HepG2 (cell line): ENCODE results near the gene SLC12A9. TPM values are rescaled to one million over a fixed set of nuclear protein-coding genes. Genes with fewer than 3 reads are reported as not detected.

ENCODE experiments used
- KAT7 ChIP-seq: IDR thresholded peaks from 2 replicates; pipeline ENCODE4 v1.6.1; 2018; ENCODE audit warnings: borderline replicate concordance, missing compliant biosample characterization
- MIXL1 ChIP-seq: IDR thresholded peaks from 2 replicates; pipeline ENCODE4 v1.6.1; 2016
- NCOR1 ChIP-seq: fragments of 200-600 bp; sonication (generic); IDR thresholded peaks from 2 replicates; pipeline ENCODE4 v1.7.0; 2017; ENCODE audit warnings: antibody characterized with exemption, low read length, borderline replicate concordance
- NR2F1 ChIP-seq, 2 experiments: fragments of 450-650 bp in 1 of 2; formaldehyde crosslinking in 1 of 2; IDR thresholded peaks; 2 replicates each; pipeline versions ENCODE4 v1.5.0 to v1.6.1; 2016 to 2020; ENCODE audit warnings: mild to moderate bottlenecking in 1 of 2, missing compliant biosample characterization in 1 of 2, missing genetic modification reagents in 1 of 2, moderate library complexity in 1 of 2
- PHF8 ChIP-seq: sonication (generic); formaldehyde crosslinking; IDR thresholded peaks from 2 replicates; pipeline ENCODE4 v1.5.0; 2020; ENCODE audit warnings: missing genetic modification reagents
- YY1 ChIP-seq: IDR thresholded peaks from 2 replicates; pipeline ENCODE4 v1.6.1; 2011; ENCODE audit warnings: low read length, low read depth, moderate library complexity, mild to moderate bottlenecking; ENCODE audit not compliant: insufficient read depth, insufficient replicate concordance
- ZBTB8A ChIP-seq: sonication (generic); formaldehyde crosslinking; IDR thresholded peaks from 2 replicates; pipeline ENCODE4 v1.4.0; 2020; ENCODE audit warnings: mild to moderate bottlenecking, low read depth, missing genetic modification reagents, borderline replicate concordance
- ZFP37 ChIP-seq: sonication (generic); formaldehyde crosslinking; IDR thresholded peaks from 2 replicates; pipeline ENCODE4 v1.4.0; 2020; ENCODE audit warnings: missing genetic modification reagents, borderline replicate concordance
- ZFX ChIP-seq: sonication (generic); formaldehyde crosslinking; IDR thresholded peaks from 2 replicates; pipeline ENCODE4 v1.4.0; 2020; ENCODE audit warnings: mild to moderate bottlenecking, low read depth, missing genetic modification reagents, moderate library complexity
- ZNF224 ChIP-seq: sonication (generic); formaldehyde crosslinking; IDR thresholded peaks from 2 replicates; pipeline ENCODE4 v1.5.0; 2020; ENCODE audit warnings: mild to moderate bottlenecking, missing genetic modification reagents
- ZNF234 ChIP-seq: sonication (generic); formaldehyde crosslinking; conservative IDR thresholded peaks from 2 replicates; pipeline ENCODE4 v1.5.1; 2020; ENCODE audit warnings: mild to moderate bottlenecking, missing genetic modification reagents
- polyA plus RNA-seq, 8 experiments: library from polyadenylated mRNA; depleted of rRNA in 3 of 8; stranded (reverse) in 7 of 8; unstranded in 1 of 8; fragments of >200 nt; fragmentation: Illumina TruSeq in 4 of 8; extraction: Trizol in 4 of 8; gene quantifications; 2 replicates each; pipeline versions ENCODE4 v1.2.1 to v1.2.3, GENCODE V29; 2011 to 2016; ENCODE audit warnings: low read depth in 4 of 8, missing spikeins in 1 of 8, mixed read lengths in 1 of 8; ENCODE audit not compliant: insufficient read depth in 1 of 8
- total RNA-seq, 5 experiments: library from RNA; depleted of rRNA; stranded (reverse); fragments of >200 nt; fragmentation: Illumina TruSeq; extraction: Trizol; gene quantifications; 2 replicates each; pipeline ENCODE4 v1.2.3, GENCODE V29; 2016; ENCODE audit warnings: low read depth in 1 of 5
- TF ChIP-seq, protein P1 (sequence below): sonication (generic); formaldehyde crosslinking; IDR thresholded peaks from 2 replicates; pipeline ENCODE4 v1.8.1; 2023; ENCODE audit warnings: mild to moderate bottlenecking, missing genetic modification reagents, borderline replicate concordance
- TF ChIP-seq, protein P2 (sequence below): sonication (generic); formaldehyde crosslinking; IDR thresholded peaks from 2 replicates; pipeline ENCODE4 v1.8.1; 2022; ENCODE audit warnings: low read depth, mild to moderate bottlenecking, missing genetic modification reagents
- TF ChIP-seq, protein P3 (sequence below): sonication (generic); formaldehyde crosslinking; IDR thresholded peaks from one replicate; pipeline ENCODE4 v1.5.1; 2020; ENCODE audit warnings: mild to moderate bottlenecking, missing genetic modification reagents; ENCODE audit errors: not compliant biosample characterization

SLC12A9 gene
- total and polyA plus RNA-seq, 2 of the 13 experiments (the other 11 are each of a cell fraction or from before 2014, with no cell fraction given) = 8.7 to 16.6 TPM

DNA sequence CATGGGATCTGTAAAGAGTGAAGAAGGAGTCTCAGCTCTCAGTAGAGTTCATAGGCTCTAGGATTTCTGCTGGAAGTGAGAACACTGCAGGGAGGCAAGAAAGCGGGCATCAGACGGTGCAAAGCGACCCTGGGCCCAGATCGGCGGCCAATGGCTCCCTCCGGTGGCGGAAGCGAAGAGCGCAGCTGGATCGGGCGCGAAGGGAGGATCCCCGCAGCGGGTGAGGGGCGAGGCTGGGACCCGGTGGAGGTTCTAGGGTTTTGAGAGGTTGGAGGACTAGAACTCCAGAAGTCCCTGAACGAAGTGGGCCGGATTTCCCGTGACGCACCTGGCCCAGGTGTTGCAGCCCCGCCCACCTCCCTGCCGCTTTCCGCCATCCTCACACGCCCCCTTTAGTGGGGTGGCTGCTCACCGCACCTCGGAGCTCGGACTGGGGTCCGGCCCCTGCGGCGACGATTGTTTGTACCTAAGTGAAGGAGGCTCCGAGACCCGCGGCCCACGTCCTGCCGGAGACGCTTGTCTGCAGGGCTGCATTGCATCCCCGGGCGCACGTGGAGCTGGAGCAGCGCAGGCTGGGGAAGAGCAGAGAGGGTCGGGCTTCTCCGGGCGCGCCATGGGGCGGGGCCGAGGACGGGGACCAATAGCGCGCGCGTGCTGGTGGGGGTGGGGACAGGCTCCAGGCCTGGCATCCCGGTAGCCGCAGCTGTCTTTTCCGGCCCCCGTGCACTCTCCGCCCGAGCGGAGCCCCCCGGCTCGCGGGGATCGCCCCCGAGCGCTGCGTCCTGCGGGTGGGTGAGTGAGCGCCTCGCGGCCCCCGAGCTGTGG lies at the start of gene SLC12A9 (continued):
- TF ChIP-seq ZFX (CRISPR knock-in tag) = peak; percentile 43; the same call in 1 of the 2 replicates
- TF ChIP-seq NR2F1 (CRISPR knock-in tag; IDR thresholded peaks at IDR 0.05) = 0 out of 4 replicates have a peak, but pooled peaks of 1 of the 2 experiments have one; percentile 17
- TF ChIP-seq MIXL1 (CRISPR knock-in tag) = 0 out of 2 replicates have a peak, but pooled peaks have one; percentile 35
- no peak for TF ChIP-seq ZBTB8A (CRISPR knock-in tag)
- peak; percentile 49; the same call in 1 of the 2 replicates for TF ChIP-seq ZFP37 (CRISPR knock-in tag)
- TF ChIP-seq NCOR1 = no peak; the same call in 1 of the 2 replicates
- TF ChIP-seq YY1 = peak; percentile 35
- no peak for TF ChIP-seq ZNF234 (CRISPR knock-in tag)
- 0 out of 2 replicates have a peak, but pooled peaks have one; percentile 47 for TF ChIP-seq KAT7 (CRISPR knock-in tag)
- TF ChIP-seq PHF8 = peak; percentile 55
- TF ChIP-seq, protein P1, sequence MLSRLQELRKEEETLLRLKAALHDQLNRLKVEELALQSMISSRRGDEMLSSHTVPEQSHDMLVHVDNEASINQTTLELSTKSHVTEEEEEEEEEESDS (CRISPR knock-in tag) = no peak
- TF ChIP-seq, protein P2, sequence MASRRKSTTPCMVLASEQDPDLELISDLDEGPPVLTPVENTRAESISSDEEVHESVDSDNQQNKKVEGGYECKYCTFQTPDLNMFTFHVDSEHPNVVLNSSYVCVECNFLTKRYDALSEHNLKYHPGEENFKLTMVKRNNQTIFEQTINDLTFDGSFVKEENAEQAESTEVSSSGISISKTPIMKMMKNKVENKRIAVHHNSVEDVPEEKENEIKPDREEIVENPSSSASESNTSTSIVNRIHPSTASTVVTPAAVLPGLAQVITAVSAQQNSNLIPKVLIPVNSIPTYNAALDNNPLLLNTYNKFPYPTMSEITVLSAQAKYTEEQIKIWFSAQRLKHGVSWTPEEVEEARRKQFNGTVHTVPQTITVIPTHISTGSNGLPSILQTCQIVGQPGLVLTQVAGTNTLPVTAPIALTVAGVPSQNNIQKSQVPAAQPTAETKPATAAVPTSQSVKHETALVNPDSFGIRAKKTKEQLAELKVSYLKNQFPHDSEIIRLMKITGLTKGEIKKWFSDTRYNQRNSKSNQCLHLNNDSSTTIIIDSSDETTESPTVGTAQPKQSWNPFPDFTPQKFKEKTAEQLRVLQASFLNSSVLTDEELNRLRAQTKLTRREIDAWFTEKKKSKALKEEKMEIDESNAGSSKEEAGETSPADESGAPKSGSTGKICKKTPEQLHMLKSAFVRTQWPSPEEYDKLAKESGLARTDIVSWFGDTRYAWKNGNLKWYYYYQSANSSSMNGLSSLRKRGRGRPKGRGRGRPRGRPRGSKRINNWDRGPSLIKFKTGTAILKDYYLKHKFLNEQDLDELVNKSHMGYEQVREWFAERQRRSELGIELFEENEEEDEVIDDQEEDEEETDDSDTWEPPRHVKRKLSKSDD (CRISPR knock-in tag) = 0 out of 2 replicates have a peak, but pooled peaks have one; percentile 26
- TF ChIP-seq, protein P3, sequence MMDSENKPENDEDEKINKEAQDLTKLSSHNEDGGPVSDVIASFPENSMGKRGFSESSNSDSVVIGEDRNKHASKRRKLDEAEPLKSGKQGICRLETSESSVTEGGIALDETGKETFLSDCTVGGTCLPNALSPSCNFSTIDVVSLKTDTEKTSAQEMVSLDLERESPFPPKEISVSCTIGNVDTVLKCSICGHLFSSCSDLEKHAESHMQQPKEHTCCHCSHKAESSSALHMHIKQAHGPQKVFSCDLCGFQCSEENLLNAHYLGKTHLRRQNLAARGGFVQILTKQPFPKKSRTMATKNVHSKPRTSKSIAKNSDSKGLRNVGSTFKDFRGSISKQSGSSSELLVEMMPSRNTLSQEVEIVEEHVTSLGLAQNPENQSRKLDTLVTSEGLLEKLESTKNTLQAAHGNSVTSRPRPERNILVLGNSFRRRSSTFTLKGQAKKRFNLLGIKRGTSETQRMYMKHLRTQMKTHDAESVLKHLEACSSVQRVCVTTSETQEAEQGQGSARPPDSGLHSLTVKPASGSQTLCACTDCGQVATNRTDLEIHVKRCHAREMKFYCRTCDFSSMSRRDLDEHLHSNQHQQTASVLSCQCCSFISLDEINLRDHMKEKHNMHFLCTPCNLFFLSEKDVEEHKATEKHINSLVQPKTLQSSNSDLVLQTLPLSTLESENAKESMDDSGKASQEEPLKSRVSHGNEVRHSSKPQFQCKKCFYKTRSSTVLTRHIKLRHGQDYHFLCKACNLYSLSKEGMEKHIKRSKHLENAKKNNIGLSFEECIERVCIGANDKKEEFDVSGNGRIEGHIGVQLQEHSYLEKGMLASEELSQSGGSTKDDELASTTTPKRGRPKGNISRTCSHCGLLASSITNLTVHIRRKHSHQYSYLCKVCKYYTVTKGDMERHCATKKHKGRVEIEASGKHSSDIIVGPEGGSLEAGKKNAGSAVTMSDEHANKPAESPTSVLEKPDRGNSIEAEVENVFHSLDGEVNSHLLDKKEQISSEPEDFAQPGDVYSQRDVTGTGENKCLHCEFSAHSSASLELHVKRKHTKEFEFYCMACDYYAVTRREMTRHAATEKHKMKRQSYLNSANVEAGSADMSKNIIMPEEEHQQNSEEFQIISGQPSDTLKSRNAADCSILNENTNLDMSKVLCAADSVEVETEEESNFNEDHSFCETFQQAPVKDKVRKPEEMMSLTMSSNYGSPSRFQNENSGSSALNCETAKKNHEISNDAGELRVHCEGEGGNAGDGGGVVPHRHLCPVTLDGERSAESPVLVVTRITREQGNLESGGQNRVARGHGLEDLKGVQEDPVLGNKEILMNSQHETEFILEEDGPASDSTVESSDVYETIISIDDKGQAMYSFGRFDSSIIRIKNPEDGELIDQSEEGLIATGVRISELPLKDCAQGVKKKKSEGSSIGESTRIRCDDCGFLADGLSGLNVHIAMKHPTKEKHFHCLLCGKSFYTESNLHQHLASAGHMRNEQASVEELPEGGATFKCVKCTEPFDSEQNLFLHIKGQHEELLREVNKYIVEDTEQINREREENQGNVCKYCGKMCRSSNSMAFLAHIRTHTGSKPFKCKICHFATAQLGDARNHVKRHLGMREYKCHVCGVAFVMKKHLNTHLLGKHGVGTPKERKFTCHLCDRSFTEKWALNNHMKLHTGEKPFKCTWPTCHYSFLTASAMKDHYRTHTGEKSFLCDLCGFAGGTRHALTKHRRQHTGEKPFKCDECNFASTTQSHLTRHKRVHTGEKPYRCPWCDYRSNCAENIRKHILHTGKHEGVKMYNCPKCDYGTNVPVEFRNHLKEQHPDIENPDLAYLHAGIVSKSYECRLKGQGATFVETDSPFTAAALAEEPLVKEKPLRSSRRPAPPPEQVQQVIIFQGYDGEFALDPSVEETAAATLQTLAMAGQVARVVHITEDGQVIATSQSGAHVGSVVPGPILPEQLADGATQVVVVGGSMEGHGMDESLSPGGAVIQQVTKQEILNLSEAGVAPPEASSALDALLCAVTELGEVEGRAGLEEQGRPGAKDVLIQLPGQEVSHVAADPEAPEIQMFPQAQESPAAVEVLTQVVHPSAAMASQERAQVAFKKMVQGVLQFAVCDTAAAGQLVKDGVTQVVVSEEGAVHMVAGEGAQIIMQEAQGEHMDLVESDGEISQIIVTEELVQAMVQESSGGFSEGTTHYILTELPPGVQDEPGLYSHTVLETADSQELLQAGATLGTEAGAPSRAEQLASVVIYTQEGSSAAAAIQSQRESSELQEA (CRISPR knock-in tag) = peak; percentile 93
- TF ChIP-seq ZNF224 = no peak
